ENCODE data around the gene FUT6.

FUT6 gene

GRCh38 chr19:5829567-5830310 is 9.8 kb downstream of the FUT6 start:
- no peak for DNase-seq (ENCODE audit: low read depth)
- H3K4me3 ChIP-seq (ENCODE audit: low read depth, low read length): peak overlapping the region; percentile 81

- H3K4me3 ChIP-seq (ENCODE audit: low read depth, low read length): peak overlapping the region; percentile 81
- DNase-seq (ENCODE audit: low read depth): no peak
These were observed 10.6 kb downstream of the FUT6 start for GRCh38 chr19:5828661-5829566.

GRCh38 chr19:5827891-5828660 is 11.4 kb downstream of the FUT6 start:
- H3K4me3 ChIP-seq (ENCODE audit: low read depth, low read length): peak overlapping the region; percentile 81
- peak; percentile 78 for DNase-seq (ENCODE audit: low read depth)

GRCh38 chr19:5827342-5827890 is 12.1 kb downstream of the FUT6 start:
- no peak for DNase-seq (ENCODE audit: low read depth)
- H3K4me3 ChIP-seq (ENCODE audit: low read depth, low read length): peak overlapping the region; percentile 81

- H3K4me3 ChIP-seq (ENCODE audit: low read depth, low read length): no peak overlapping the region
- DNase-seq (ENCODE audit: low read depth): no peak
These were observed 12.8 kb downstream of the FUT6 start for GRCh38 chr19:5826531-5827341.

- DNase-seq (ENCODE audit: low read depth): no peak
These were observed 14.3 kb downstream of the FUT6 start for GRCh38 chr19:5825178-5825577.

GRCh38 chr19:5824751-5825150 is 14.8 kb downstream of the FUT6 start:
- no peak for DNase-seq (ENCODE audit: low read depth)
- no peak overlapping the region for H3K4me3 ChIP-seq (ENCODE audit: low read depth, low read length)

More at GRCh38 chr19:5825178-5825577, 14.3 kb downstream of the FUT6 start:
- H3K4me3 ChIP-seq (ENCODE audit: low read depth, low read length): no peak overlapping the region

- no peak for DNase-seq (ENCODE audit: low read depth)
- no peak overlapping the region for H3K4me3 ChIP-seq (ENCODE audit: low read depth, low read length)
These were observed 15.8 kb downstream of the FUT6 start for GRCh38 chr19:5823579-5824281.

- DNase-seq (ENCODE audit: low read depth): no peak
- H3K4me3 ChIP-seq (ENCODE audit: low read depth, low read length): no peak overlapping the region
These were observed 17.2 kb downstream of the FUT6 start for GRCh38 chr19:5822181-5822844.

- DNase-seq (ENCODE audit: low read depth): no peak
These were observed 17.9 kb downstream of the FUT6 start for GRCh38 chr19:5821521-5822180.

GRCh38 chr19:5820785-5821184 is 18.7 kb downstream of the FUT6 start:
- H3K4me3 ChIP-seq (ENCODE audit: low read depth, low read length): no peak overlapping the region
- no peak for DNase-seq (ENCODE audit: low read depth)

More at GRCh38 chr19:5821521-5822180, 17.9 kb downstream of the FUT6 start:
- no peak overlapping the region for H3K4me3 ChIP-seq (ENCODE audit: low read depth, low read length)

- no peak for DNase-seq (ENCODE audit: low read depth)
- H3K4me3 ChIP-seq (ENCODE audit: low read depth, low read length): no peak overlapping the region
These were observed 20.9 kb downstream of the FUT6 start for GRCh38 chr19:5818594-5818993.

GRCh38 chr19:5817218-5817617 is 22.3 kb downstream of the FUT6 start:
- DNase-seq (ENCODE audit: low read depth): no peak
- no peak overlapping the region for H3K4me3 ChIP-seq (ENCODE audit: low read depth, low read length)

- no peak for DNase-seq (ENCODE audit: low read depth)
- no peak overlapping the region for H3K4me3 ChIP-seq (ENCODE audit: low read depth, low read length)
These were observed 24.7 kb downstream of the FUT6 start for GRCh38 chr19:5814852-5815246.

GRCh38 chr19:5814123-5814851 is 25.2 kb downstream of the FUT6 start:
- DNase-seq (ENCODE audit: low read depth): no peak
- H3K4me3 ChIP-seq (ENCODE audit: low read depth, low read length): no peak overlapping the region

- no peak for DNase-seq (ENCODE audit: low read depth)
- H3K4me3 ChIP-seq (ENCODE audit: low read depth, low read length): no peak overlapping the region
These were observed 28.4 kb downstream of the FUT6 start for GRCh38 chr19:5811117-5811516.

GRCh38 chr19:5809469-5809868 is 30.0 kb downstream of the FUT6 start:
- DNase-seq (ENCODE audit: low read depth): no peak
- no peak overlapping the region for H3K4me3 ChIP-seq (ENCODE audit: low read depth, low read length)
